ENCODE results near the gene GPR158.

GPR158 gene

DNA sequence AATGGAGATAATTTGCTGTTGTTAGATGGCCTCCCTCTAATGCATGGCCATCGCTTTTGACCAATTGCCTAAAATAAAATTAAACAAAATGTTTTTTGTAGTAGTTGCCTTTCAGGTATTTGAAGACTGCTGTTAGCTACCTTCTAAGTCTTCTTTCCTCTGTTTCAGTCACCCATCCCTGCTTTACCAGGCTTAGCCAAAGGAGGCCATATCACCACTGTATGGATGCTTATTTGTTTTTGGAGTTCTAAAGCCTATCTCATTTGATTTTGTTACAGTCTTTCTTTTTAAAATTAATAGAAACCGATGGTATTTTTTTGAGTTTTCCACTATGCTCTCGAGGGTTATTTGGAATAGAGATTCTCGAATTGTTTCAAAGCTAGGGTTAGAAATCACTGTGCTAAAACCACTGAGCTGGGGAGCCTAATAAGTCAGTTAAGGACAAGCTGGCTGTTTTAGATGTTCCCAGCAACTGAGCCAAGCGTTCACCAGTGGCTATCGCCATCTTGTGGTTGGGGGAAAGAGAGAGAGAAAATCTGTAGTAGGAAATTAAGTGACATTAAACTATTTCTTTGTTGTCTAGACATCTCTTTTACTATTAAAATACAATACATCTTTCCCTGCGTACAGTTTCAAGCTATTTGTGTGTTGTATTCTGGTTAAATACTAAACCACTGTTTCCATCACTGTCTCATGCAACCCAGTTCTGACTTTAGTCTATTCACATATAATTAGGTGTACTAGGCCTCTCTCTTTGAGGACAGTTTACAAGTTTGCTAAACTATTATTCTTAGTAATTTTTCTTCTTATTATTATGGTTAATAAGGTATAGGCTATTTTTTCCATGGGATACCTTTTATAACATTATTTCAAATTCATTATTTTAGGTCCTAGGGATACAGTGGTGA, 52.2 kb downstream of the GPR158 start:
- TF ChIP-seq, protein P1, sequence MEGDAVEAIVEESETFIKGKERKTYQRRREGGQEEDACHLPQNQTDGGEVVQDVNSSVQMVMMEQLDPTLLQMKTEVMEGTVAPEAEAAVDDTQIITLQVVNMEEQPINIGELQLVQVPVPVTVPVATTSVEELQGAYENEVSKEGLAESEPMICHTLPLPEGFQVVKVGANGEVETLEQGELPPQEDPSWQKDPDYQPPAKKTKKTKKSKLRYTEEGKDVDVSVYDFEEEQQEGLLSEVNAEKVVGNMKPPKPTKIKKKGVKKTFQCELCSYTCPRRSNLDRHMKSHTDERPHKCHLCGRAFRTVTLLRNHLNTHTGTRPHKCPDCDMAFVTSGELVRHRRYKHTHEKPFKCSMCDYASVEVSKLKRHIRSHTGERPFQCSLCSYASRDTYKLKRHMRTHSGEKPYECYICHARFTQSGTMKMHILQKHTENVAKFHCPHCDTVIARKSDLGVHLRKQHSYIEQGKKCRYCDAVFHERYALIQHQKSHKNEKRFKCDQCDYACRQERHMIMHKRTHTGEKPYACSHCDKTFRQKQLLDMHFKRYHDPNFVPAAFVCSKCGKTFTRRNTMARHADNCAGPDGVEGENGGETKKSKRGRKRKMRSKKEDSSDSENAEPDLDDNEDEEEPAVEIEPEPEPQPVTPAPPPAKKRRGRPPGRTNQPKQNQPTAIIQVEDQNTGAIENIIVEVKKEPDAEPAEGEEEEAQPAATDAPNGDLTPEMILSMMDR (IDR thresholded peaks at IDR 0.05; ENCODE audit: borderline replicate concordance, extremely low read depth, low read length, poor library complexity, severe bottlenecking), result peak; percentile 74
- TF ChIP-seq EZH2 (IDR thresholded peaks at IDR 0.05; ENCODE audit: borderline replicate concordance, low read depth, low read length, severe bottlenecking), result no peak
- no peak overlapping the region for H3K4me3 ChIP-seq (ENCODE audit: low read depth in 1 of 2, low read length in 2 of 2)
- H3K27me3 ChIP-seq (ENCODE audit: insufficient read depth, low read length, poor library complexity), result no peaks in the 10 kb centered on the region
- peak; percentile 39 for DNase-seq
- no peaks in the 10 kb centered on the region for H3K4me1 ChIP-seq (ENCODE audit: insufficient read depth, low read length)
- H3K9me3 ChIP-seq (ENCODE audit: insufficient read depth, low read length, severe bottlenecking), result no peaks in the 10 kb centered on the region
- H3K36me3 ChIP-seq (ENCODE audit: insufficient read depth, low read length), result no peaks in the 10 kb centered on the region
- ATAC-seq (ENCODE audit: insufficient read depth, low read depth), result peak; percentile 61; the same call in 2 of the 3 replicates
- no peak overlapping the region for H3K9ac ChIP-seq (ENCODE audit: low read depth, low read length)
- no peak overlapping the region for H2AFZ ChIP-seq (ENCODE audit: low read depth, low read length)
- H3K27ac ChIP-seq (ENCODE audit: low read length), result no peak overlapping the region
- H3K79me2 ChIP-seq (ENCODE audit: insufficient read depth, low read length), result no peaks in the 10 kb centered on the region
- H4K20me1 ChIP-seq (ENCODE audit: insufficient read depth, low read length), result no peaks in the 10 kb centered on the region
- H3K4me2 ChIP-seq (ENCODE audit: insufficient read depth, low read length), result no peak overlapping the region

GRCh38 chr10:25231751-25232150, 57.0 kb downstream of the GPR158 start:
- Histone ChIP-seq H3K9me3 (ENCODE audit: insufficient read depth, low read length, severe bottlenecking) (no peaks in the 10 kb centered on the region), H2AFZ (ENCODE audit: low read depth, low read length) (no peak overlapping the region), H3K79me2 (ENCODE audit: insufficient read depth, low read length) (no peaks in the 10 kb centered on the region), H3K4me1 (ENCODE audit: insufficient read depth, low read length) (no peaks in the 10 kb centered on the region), H3K4me3 (ENCODE audit: low read depth in 1 of 2, low read length in 2 of 2) (no peak overlapping the region), H3K27ac (ENCODE audit: low read length) (no peak overlapping the region), H3K27me3 (ENCODE audit: insufficient read depth, low read length, poor library complexity) (no peaks in the 10 kb centered on the region), H4K20me1 (ENCODE audit: insufficient read depth, low read length) (no peaks in the 10 kb centered on the region), H3K9ac (ENCODE audit: low read depth, low read length) (no peak overlapping the region), H3K36me3 (ENCODE audit: insufficient read depth, low read length) (no peaks in the 10 kb centered on the region), H3K4me2 (ENCODE audit: insufficient read depth, low read length) (no peak overlapping the region)
- TF ChIP-seq EZH2 (IDR thresholded peaks at IDR 0.05; ENCODE audit: borderline replicate concordance, low read depth, low read length, severe bottlenecking), result no peak
- TF ChIP-seq, protein P1 (IDR thresholded peaks at IDR 0.05; ENCODE audit: borderline replicate concordance, extremely low read depth, low read length, poor library complexity, severe bottlenecking), result no peak
- ATAC-seq (ENCODE audit: insufficient read depth, low read depth) (no peak), DNase-seq (no peak)

DNA sequence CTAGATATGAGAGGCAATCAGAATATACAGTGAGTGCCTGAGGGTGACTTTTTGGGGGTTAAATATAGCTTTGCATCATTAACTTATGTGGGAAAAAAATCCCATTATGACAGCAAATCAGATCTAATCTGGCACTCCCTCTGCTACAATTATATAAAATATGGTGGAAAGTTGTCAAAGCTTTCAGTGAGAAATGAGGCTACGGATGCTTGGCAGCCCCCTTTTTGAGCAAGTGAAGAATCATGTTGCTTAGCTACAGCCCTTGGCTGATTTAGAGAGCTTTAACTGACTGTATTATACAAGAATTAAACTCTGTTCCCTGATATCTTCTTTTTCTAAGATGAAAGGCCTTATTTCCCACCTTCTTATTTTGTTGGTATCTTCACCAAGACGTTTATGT, 57.4 kb downstream of the GPR158 start:
- Histone ChIP-seq H3K27ac (ENCODE audit: low read length) (no peak overlapping the region), H4K20me1 (ENCODE audit: insufficient read depth, low read length) (no peaks in the 10 kb centered on the region), H3K4me3 (ENCODE audit: low read depth in 1 of 2, low read length in 2 of 2) (no peak overlapping the region), H3K9ac (ENCODE audit: low read depth, low read length) (no peak overlapping the region), H3K4me2 (ENCODE audit: insufficient read depth, low read length) (no peak overlapping the region), H2AFZ (ENCODE audit: low read depth, low read length) (no peak overlapping the region), H3K27me3 (ENCODE audit: insufficient read depth, low read length, poor library complexity) (no peaks in the 10 kb centered on the region), H3K4me1 (ENCODE audit: insufficient read depth, low read length) (no peaks in the 10 kb centered on the region), H3K9me3 (ENCODE audit: insufficient read depth, low read length, severe bottlenecking) (no peaks in the 10 kb centered on the region), H3K79me2 (ENCODE audit: insufficient read depth, low read length) (no peaks in the 10 kb centered on the region), H3K36me3 (ENCODE audit: insufficient read depth, low read length) (no peaks in the 10 kb centered on the region)
- ATAC-seq (ENCODE audit: insufficient read depth, low read depth) (no peak), DNase-seq (no peak)
- TF ChIP-seq EZH2 (IDR thresholded peaks at IDR 0.05; ENCODE audit: borderline replicate concordance, low read depth, low read length, severe bottlenecking), result no peak
- TF ChIP-seq, protein P1 (IDR thresholded peaks at IDR 0.05; ENCODE audit: borderline replicate concordance, extremely low read depth, low read length, poor library complexity, severe bottlenecking), result no peak
